ENCODE data around the gene STX18.

- TF ChIP-seq ZNF274 (IDR thresholded peaks at IDR 0.05; ENCODE audit: low read depth, low read length) (no peak), YY1 (IDR thresholded peaks at IDR 0.05; ENCODE audit: insufficient read depth, insufficient read length) (no peak), SUZ12 (IDR thresholded peaks at IDR 0.05; ENCODE audit: extremely low read depth, insufficient read depth, insufficient read length) (no peak)
These were observed 111.2 kb downstream of the STX18 start for GRCh38 chr4:4430492-4431195.

Measured in NT2/D1 (cell line).